ENCODE results near the gene DMAC2L. TPM values are rescaled to one million over a fixed set of nuclear protein-coding genes. Genes with fewer than 3 reads are reported as not detected.

Gene DMAC2L, protein sequence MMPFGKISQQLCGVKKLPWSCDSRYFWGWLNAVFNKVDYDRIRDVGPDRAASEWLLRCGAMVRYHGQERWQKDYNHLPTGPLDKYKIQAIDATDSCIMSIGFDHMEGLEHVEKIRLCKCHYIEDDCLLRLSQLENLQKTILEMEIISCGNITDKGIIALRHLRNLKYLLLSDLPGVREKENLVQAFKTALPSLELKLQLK
- polyA plus RNA-seq (2013) = 27.4 TPM

DNA sequence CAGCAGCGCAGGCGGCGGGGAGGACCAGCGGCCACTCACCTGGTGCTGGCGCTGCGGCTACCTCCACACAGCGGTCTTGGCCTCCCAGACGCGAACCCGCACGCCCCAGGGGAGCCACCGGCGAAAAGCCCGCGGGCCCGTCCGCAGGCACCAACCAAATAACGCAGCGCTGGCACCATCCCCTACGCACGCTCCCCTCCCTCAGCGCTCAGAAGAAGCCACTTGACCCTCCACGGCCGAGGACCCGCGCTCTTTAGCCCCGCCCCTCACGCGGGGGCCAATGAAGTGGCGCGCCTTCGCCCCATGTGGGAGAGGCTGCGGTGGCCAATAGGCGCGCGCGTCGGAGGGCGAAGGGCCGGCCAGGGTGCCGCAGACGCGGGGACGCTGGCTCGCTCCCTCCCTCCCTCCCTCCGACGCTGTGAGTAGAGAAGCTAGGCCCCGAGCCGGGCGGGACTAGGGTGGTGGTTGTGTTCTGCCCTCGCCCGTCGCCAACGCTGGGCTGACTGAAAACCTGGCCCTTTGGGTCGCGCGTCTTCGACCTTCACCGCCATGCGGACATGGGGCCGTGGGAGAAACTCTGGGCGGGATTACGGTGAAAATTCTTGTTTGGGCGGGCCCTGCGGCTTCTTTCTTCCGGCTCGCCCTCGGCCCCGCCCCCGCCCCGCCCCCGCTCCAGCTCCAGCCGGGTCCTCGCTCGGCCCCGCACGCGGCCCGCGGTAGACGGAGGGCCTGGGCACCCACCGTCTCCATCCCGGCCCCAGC lies at the start of gene DMAC2L, which contains the start of gene L2HGDH:
Gene DMAC2L, plus strand, starts transcription at position 353 of the 762 bp plus-strand sequence. CDS start 9,164 bp downstream, outside the sequence.
Gene L2HGDH, minus strand, starts transcription at position 258 of the 762 bp plus-strand sequence. Its CDS starts 79 bp downstream, at position 179.
- POLR2A ChIA-PET = interaction anchor here (0.9 kb wide), 1 partner anchor 81 kb away, joined by 3 read pairs; the partner anchor contains the start of gene SOS2
- WGBS (ENCODE audit: insufficient coverage) = 0% methylated on average over 46 of the region's 83 CpGs
- peak within 1 kb of the TSS; percentile 33 to 89 (median 84) for H3K4me3 ChIP-seq (ENCODE audit: control insufficient read depth in 1 of 7, extremely low read depth in 1 of 7, insufficient read depth in 4 of 7, low read depth in 2 of 7, low read length in 6 of 7)
- H3K27me3 ChIP-seq (replicated peaks in 2 of 5; ENCODE audit: control insufficient read depth in 4 of 5, insufficient read depth in 5 of 5, low read length in 4 of 5) = no peaks in the 10 kb centered on the region
- CTCF ChIA-PET = interaction anchor here (1.2 to 2.7 kb wide), 4 partner anchors 9 to 220 kb away, joined by 3 to 9 read pairs (median 3); partner anchors contain the start of gene MAP4K5
- H3K36me3 ChIP-seq (ENCODE audit: control insufficient read depth in 4 of 4, insufficient read depth in 4 of 4, low read length in 3 of 4) = peaks cover 0 to 5% (median 3%) of the 10 kb centered on the region in 4 experiments
- H3K9me3 ChIP-seq (ENCODE audit: control extremely low read depth in 1 of 5, control insufficient read depth in 4 of 5, insufficient read depth in 2 of 5, low read depth in 1 of 5, low read length in 4 of 5) = peaks cover 0 to 6% (median 0%) of the 10 kb centered on the region in 5 experiments
- H3K4me1 ChIP-seq (ENCODE audit: control extremely low read depth in 1 of 4, control insufficient read depth in 4 of 4, insufficient read depth in 4 of 4, low read length in 3 of 4) = peaks cover 8 to 22% (median 18%) of the 10 kb centered on the region in 4 experiments
- peak; percentile 91 to 94 (median 93) for DNase-seq
- peak within 1 kb of the TSS; percentile 58 to 79 for H3K27ac ChIP-seq (ENCODE audit: insufficient read depth in 1 of 2, low read depth in 1 of 2, low read length in 2 of 2, poor library complexity in 1 of 2, severe bottlenecking in 2 of 2)

DNA sequence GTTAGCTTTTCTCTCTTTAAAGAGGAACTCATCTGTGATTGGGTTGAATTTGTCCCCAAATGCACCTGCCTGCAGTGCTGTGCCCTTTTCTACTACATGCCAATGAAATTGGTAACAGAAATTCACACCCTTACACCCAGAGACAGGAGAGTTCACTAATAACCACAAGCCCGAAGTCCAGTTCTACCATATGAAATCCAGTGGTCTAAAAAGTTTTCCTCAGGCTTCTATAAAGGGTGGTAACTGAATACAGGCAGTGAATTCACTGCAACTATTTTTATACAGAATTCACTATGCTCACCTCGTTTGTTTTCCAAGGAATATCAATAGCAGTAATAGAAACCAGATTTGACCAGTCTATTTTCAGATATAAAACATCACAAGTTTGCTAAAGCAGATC lies 49.3 kb upstream of the DMAC2L start:
- Histone ChIP-seq H3K4me1 (ENCODE audit: control extremely low read depth in 1 of 4, control insufficient read depth in 4 of 4, insufficient read depth in 4 of 4, low read length in 3 of 4) (no peaks in the 10 kb centered on the region), H3K27ac (ENCODE audit: insufficient read depth in 1 of 2, low read depth in 1 of 2, low read length in 2 of 2, poor library complexity in 1 of 2, severe bottlenecking in 2 of 2) (no peak overlapping the region), H3K4me3 (ENCODE audit: control insufficient read depth in 1 of 7, extremely low read depth in 1 of 7, insufficient read depth in 4 of 7, low read depth in 2 of 7, low read length in 6 of 7) (no peak overlapping the region), H3K27me3 (replicated peaks in 2 of 5; ENCODE audit: control insufficient read depth in 4 of 5, insufficient read depth in 5 of 5, low read length in 4 of 5) (no peaks in the 10 kb centered on the region), H3K9me3 (ENCODE audit: control extremely low read depth in 1 of 5, control insufficient read depth in 4 of 5, insufficient read depth in 2 of 5, low read depth in 1 of 5, low read length in 4 of 5) (no peaks in the 10 kb centered on the region), H3K36me3 (ENCODE audit: control insufficient read depth in 4 of 4, insufficient read depth in 4 of 4, low read length in 3 of 4) (peaks cover 0 to 7% (median 0%) of the 10 kb centered on the region in 4 experiments)
- no CpG with 5 or more reads among the region's 2 CpGs for WGBS (ENCODE audit: insufficient coverage)
- CTCF ChIA-PET = interaction anchor here (0.7 to 2.2 kb wide), 3 partner anchors 10 to 20 kb away, joined by 3 to 9 read pairs (median 4); no protein-coding TSS in a partner anchor
- no peak for DNase-seq
- POLR2A ChIA-PET = interaction anchor here (0.6 kb wide), 1 partner anchor 25 kb away, joined by 3 read pairs; no protein-coding TSS in a partner anchor

DNA sequence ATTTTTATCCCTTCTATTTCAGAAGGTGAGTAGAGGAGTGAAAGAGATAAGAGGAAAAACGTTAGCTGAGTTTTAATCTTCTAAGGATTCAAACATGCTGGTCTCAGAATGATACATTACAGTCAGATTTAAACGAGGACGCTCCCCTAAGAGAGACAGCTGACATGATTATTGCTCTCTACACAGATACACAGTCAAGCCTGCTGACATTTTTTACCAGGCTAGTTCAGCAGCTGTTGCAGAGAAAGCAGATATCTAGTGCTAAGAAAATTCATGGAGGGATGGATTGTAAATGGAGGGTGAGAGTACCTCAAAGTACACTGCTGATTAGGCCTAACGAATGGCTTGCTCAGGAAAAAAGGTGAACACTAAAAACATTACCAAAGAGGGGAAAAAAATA lies 48.8 kb upstream of the DMAC2L start:
- 100% methylated on average over 3 of the region's 4 CpGs for WGBS (ENCODE audit: insufficient coverage)
- no peaks in the 10 kb centered on the region for H3K27me3 ChIP-seq (replicated peaks in 2 of 5; ENCODE audit: control insufficient read depth in 4 of 5, insufficient read depth in 5 of 5, low read length in 4 of 5)

DNA sequence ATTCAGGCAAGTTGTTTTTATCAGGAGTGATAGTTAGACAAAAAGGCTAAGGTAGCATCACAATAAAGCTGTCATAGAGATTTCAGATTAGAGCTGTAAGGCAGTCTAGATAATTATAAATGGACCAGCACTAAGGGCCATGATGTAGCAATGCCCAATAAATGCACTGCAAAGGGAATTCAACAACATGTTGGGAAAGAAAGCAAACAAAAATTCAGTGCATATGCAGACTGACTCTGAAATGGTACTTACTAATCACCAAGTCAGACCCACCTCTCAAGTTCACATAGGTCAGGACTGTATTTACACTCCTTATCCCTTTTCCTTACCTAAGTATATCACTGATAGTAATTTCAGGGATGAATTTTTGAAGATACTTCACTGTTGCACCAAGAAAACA lies 47.1 kb upstream of the DMAC2L start:
- POLR2A ChIA-PET = no interaction called here
- H3K36me3 ChIP-seq (ENCODE audit: control insufficient read depth in 4 of 4, insufficient read depth in 4 of 4, low read length in 3 of 4) = peaks cover 0 to 7% (median 0%) of the 10 kb centered on the region in 4 experiments
- no peaks in the 10 kb centered on the region for H3K9me3 ChIP-seq (ENCODE audit: control extremely low read depth in 1 of 5, control insufficient read depth in 4 of 5, insufficient read depth in 2 of 5, low read depth in 1 of 5, low read length in 4 of 5)
- no peak overlapping the region for H3K4me3 ChIP-seq (ENCODE audit: control insufficient read depth in 1 of 7, extremely low read depth in 1 of 7, insufficient read depth in 4 of 7, low read depth in 2 of 7, low read length in 6 of 7)
- no peaks in the 10 kb centered on the region for H3K27me3 ChIP-seq (replicated peaks in 2 of 5; ENCODE audit: control insufficient read depth in 4 of 5, insufficient read depth in 5 of 5, low read length in 4 of 5)
- H3K4me1 ChIP-seq (ENCODE audit: control extremely low read depth in 1 of 4, control insufficient read depth in 4 of 4, insufficient read depth in 4 of 4, low read length in 3 of 4) = no peaks in the 10 kb centered on the region
- CTCF ChIA-PET = no interaction called here
- H3K27ac ChIP-seq (ENCODE audit: insufficient read depth in 1 of 2, low read depth in 1 of 2, low read length in 2 of 2, poor library complexity in 1 of 2, severe bottlenecking in 2 of 2) = no peak overlapping the region
- no peak for DNase-seq

More for the DNA sequence above, 48.8 kb upstream of the DMAC2L start:
- Histone ChIP-seq H3K27ac (ENCODE audit: insufficient read depth in 1 of 2, low read depth in 1 of 2, low read length in 2 of 2, poor library complexity in 1 of 2, severe bottlenecking in 2 of 2) (no peak overlapping the region), H3K4me3 (ENCODE audit: control insufficient read depth in 1 of 7, extremely low read depth in 1 of 7, insufficient read depth in 4 of 7, low read depth in 2 of 7, low read length in 6 of 7) (no peak overlapping the region), H3K36me3 (ENCODE audit: control insufficient read depth in 4 of 4, insufficient read depth in 4 of 4, low read length in 3 of 4) (peaks cover 0 to 7% (median 0%) of the 10 kb centered on the region in 4 experiments), H3K4me1 (ENCODE audit: control extremely low read depth in 1 of 4, control insufficient read depth in 4 of 4, insufficient read depth in 4 of 4, low read length in 3 of 4) (no peaks in the 10 kb centered on the region), H3K9me3 (ENCODE audit: control extremely low read depth in 1 of 5, control insufficient read depth in 4 of 5, insufficient read depth in 2 of 5, low read depth in 1 of 5, low read length in 4 of 5) (no peaks in the 10 kb centered on the region)
- DNase-seq = no peak
- POLR2A ChIA-PET = no interaction called here
- CTCF ChIA-PET = interaction anchor here (1.4 kb wide), 1 partner anchor 19 kb away, joined by 4 read pairs; no protein-coding TSS in a partner anchor

DNA sequence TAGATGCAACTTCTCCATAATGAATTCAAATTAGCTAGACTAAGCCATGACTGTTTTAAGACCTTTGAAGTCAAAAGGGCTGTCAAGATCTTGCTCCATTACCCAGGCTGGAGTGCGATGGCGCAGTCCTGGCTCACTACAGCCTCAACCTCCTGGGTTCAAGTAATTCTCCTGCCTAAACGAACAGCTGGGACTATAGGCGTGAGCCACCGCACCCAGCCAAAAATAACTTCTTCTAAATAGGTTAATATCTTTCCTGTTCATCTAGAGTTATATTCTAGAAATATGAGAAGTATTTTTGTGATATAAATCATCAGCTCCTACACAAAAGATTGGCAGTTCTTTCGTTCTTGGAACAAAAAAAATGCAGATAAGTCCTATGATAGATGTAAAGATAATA lies 41.2 kb upstream of the DMAC2L start:
- no peaks in the 10 kb centered on the region for H3K4me1 ChIP-seq (ENCODE audit: control extremely low read depth in 1 of 4, control insufficient read depth in 4 of 4, insufficient read depth in 4 of 4, low read length in 3 of 4)
- ChIA-PET POLR2A (interaction anchor here (0.5 kb wide), 1 partner anchor 535 kb away, joined by 3 read pairs; no protein-coding TSS in a partner anchor), CTCF (no interaction called here)
- no peak for DNase-seq
- no peaks in the 10 kb centered on the region for H3K9me3 ChIP-seq (ENCODE audit: control extremely low read depth in 1 of 5, control insufficient read depth in 4 of 5, insufficient read depth in 2 of 5, low read depth in 1 of 5, low read length in 4 of 5)
- WGBS (ENCODE audit: insufficient coverage) = 100% methylated on average over 2 of the region's 6 CpGs
- no peak overlapping the region for H3K4me3 ChIP-seq (ENCODE audit: control insufficient read depth in 1 of 7, extremely low read depth in 1 of 7, insufficient read depth in 4 of 7, low read depth in 2 of 7, low read length in 6 of 7)
- H3K27me3 ChIP-seq (replicated peaks in 2 of 5; ENCODE audit: control insufficient read depth in 4 of 5, insufficient read depth in 5 of 5, low read length in 4 of 5) = no peaks in the 10 kb centered on the region
- H3K36me3 ChIP-seq (ENCODE audit: control insufficient read depth in 4 of 4, insufficient read depth in 4 of 4, low read length in 3 of 4) = peaks cover 0 to 6% (median 6%) of the 10 kb centered on the region in 4 experiments
- no peak overlapping the region for H3K27ac ChIP-seq (ENCODE audit: insufficient read depth in 1 of 2, low read depth in 1 of 2, low read length in 2 of 2, poor library complexity in 1 of 2, severe bottlenecking in 2 of 2)

DNA sequence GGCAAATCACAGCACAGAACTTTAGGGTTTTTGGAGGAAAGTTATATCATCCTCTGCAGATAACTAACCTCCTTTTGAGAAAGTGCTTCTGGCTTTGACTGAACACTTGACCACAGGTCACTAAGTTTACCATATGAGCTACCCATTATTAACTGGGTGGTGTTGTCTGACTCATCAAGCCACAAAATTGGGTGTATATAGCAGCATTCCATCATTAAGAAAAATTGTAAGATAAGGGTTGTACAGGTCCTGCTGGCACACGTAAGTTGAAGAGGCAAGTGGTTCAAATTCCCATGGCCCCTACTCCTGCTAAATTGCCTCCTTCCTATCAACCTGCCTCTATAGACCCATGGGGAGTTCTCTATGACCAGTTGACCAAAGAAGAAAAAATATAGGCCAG lies 39.6 kb upstream of the DMAC2L start:
- no peak for DNase-seq
- Histone ChIP-seq H3K27me3 (replicated peaks in 2 of 5; ENCODE audit: control insufficient read depth in 4 of 5, insufficient read depth in 5 of 5, low read length in 4 of 5) (no peaks in the 10 kb centered on the region), H3K9me3 (ENCODE audit: control extremely low read depth in 1 of 5, control insufficient read depth in 4 of 5, insufficient read depth in 2 of 5, low read depth in 1 of 5, low read length in 4 of 5) (no peaks in the 10 kb centered on the region), H3K36me3 (ENCODE audit: control insufficient read depth in 4 of 4, insufficient read depth in 4 of 4, low read length in 3 of 4) (peaks cover 2 to 9% (median 6%) of the 10 kb centered on the region in 4 experiments), H3K4me1 (ENCODE audit: control extremely low read depth in 1 of 4, control insufficient read depth in 4 of 4, insufficient read depth in 4 of 4, low read length in 3 of 4) (no peaks in the 10 kb centered on the region), H3K27ac (ENCODE audit: insufficient read depth in 1 of 2, low read depth in 1 of 2, low read length in 2 of 2, poor library complexity in 1 of 2, severe bottlenecking in 2 of 2) (no peak overlapping the region), H3K4me3 (ENCODE audit: control insufficient read depth in 1 of 7, extremely low read depth in 1 of 7, insufficient read depth in 4 of 7, low read depth in 2 of 7, low read length in 6 of 7) (no peak overlapping the region)
- WGBS (ENCODE audit: insufficient coverage) = no CpG with 5 or more reads among the region's 1 CpG
- ChIA-PET POLR2A (no interaction called here), CTCF (no interaction called here)

DNA sequence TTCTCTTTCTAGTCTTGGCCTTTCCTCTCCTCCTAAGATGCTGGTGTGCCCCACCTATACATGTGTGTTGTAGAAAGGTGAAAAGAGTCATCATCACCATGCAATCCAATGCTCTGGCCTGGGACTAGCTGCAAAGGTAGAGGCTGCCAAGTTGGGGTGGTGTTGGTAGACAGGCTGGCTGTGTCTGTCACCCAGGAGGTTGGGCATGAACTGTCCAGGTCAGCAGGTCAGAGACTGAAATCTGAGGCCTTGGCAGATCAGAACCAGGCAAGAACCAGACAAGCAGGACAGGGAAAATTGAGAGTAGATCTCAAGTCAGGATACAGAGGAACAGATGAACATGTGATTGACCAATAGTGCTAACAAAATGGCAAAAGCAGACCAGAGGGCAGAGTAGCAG lies 26.3 kb upstream of the DMAC2L start:
- Histone ChIP-seq H3K27ac (ENCODE audit: insufficient read depth in 1 of 2, low read depth in 1 of 2, low read length in 2 of 2, poor library complexity in 1 of 2, severe bottlenecking in 2 of 2) (no peak overlapping the region), H3K9me3 (ENCODE audit: control extremely low read depth in 1 of 5, control insufficient read depth in 4 of 5, insufficient read depth in 2 of 5, low read depth in 1 of 5, low read length in 4 of 5) (no peaks in the 10 kb centered on the region), H3K36me3 (ENCODE audit: control insufficient read depth in 4 of 4, insufficient read depth in 4 of 4, low read length in 3 of 4) (peaks cover 0 to 17% (median 7%) of the 10 kb centered on the region in 4 experiments), H3K27me3 (replicated peaks in 2 of 5; ENCODE audit: control insufficient read depth in 4 of 5, insufficient read depth in 5 of 5, low read length in 4 of 5) (no peaks in the 10 kb centered on the region), H3K4me3 (ENCODE audit: control insufficient read depth in 1 of 7, extremely low read depth in 1 of 7, insufficient read depth in 4 of 7, low read depth in 2 of 7, low read length in 6 of 7) (no peak overlapping the region), H3K4me1 (ENCODE audit: control extremely low read depth in 1 of 4, control insufficient read depth in 4 of 4, insufficient read depth in 4 of 4, low read length in 3 of 4) (no peaks in the 10 kb centered on the region)
- POLR2A ChIA-PET = no interaction called here
- no peak for DNase-seq
- CTCF ChIA-PET = no interaction called here

All from common myeloid progenitor, CD34-positive (primary cell).